Choroid plexus epithelial cell (primary cell): ENCODE results near the gene SMIM44.
"Not testable (repeated sequence)": the region's sequence is repeated elsewhere in the genome, so short reads cannot be mapped to it uniquely, and the experiment has no call there.

Source experiments
- DNase-seq: peaks from one replicate; pipeline ENCODE4 v3.0.0-alpha.2; 2010; ENCODE audit warnings: low read depth
- H3K4me3 ChIP-seq: 2 replicates; pipeline ENCODE4 v1.5.1; 2011; ENCODE audit warnings: low read depth, mild to moderate bottlenecking, control low read depth, low read length, moderate library complexity
- TF ChIP-seq, protein P1 (sequence below): conservative IDR thresholded peaks from 2 replicates; pipeline ENCODE4 v1.5.1; 2011; ENCODE audit warnings: low read depth, mild to moderate bottlenecking, control low read depth, inconsistent platforms, low read length, moderate library complexity

The SMIM44 gene

DNA sequence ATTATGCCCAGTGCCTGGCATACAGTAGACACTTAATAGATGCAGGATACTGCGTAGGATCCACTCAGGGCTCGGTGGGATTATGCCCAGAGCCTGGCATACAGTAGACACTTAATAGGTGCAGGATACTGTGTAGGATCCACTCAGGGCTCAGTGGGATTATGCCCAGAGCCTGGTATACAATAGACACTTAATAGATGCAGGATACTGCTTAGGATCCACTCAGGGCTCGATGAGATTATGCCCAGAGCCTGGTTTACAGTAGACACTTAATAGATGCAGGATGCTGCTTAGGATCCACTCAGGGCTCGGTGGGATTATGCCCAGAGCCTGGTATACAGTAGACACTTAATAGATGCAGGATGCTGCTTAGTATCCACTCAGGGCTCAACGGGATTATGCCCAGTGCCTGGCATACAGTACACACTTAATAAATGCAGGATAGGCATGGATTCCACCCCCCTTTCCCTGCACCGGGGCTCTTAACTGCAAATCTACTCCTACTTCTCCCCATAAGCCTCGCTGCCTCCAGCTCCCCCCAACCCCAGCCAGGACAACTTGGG, 27.8 kb downstream of the SMIM44 start:
- H3K4me3 ChIP-seq = no peak overlapping the region
- TF ChIP-seq, protein P1, sequence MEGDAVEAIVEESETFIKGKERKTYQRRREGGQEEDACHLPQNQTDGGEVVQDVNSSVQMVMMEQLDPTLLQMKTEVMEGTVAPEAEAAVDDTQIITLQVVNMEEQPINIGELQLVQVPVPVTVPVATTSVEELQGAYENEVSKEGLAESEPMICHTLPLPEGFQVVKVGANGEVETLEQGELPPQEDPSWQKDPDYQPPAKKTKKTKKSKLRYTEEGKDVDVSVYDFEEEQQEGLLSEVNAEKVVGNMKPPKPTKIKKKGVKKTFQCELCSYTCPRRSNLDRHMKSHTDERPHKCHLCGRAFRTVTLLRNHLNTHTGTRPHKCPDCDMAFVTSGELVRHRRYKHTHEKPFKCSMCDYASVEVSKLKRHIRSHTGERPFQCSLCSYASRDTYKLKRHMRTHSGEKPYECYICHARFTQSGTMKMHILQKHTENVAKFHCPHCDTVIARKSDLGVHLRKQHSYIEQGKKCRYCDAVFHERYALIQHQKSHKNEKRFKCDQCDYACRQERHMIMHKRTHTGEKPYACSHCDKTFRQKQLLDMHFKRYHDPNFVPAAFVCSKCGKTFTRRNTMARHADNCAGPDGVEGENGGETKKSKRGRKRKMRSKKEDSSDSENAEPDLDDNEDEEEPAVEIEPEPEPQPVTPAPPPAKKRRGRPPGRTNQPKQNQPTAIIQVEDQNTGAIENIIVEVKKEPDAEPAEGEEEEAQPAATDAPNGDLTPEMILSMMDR = no peak
- DNase-seq = no peak

DNA sequence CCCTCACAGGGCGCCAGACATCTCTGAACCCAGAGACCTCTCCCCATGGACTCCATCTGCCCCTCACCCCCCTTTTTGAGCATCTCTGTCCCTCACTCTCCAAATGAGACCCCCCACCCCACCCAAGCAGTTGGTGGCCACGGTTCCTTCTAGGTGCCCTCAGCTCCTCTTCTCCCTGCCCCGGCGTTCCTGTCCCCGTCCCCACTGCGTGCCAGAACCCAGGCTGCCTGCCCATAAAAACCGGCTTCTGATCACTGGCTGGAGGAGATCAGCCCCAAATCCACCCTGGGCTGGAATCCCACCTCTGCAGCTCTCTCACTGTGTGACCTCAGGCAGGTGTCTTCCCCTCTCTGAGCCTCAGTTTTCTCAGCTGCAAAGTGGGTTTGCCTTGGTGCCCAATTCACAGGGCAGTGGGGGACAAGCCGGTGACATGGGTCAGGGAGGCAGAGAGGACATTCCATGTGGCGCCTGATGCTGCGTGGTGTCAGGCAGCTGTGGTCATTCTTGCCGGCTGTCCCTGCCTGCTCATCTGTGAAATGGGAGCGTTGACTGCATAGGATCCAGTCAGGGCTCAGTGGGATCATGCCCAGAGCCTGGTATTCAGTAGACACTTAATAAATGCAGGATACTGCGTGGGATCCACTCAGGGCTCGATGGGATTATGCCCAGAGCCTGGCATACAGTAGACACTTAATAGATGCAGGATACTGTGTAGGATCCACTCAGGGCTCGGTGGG, 28.4 kb downstream of the SMIM44 start:
- DNase-seq = no peak
- no peak overlapping the region for H3K4me3 ChIP-seq

DNA sequence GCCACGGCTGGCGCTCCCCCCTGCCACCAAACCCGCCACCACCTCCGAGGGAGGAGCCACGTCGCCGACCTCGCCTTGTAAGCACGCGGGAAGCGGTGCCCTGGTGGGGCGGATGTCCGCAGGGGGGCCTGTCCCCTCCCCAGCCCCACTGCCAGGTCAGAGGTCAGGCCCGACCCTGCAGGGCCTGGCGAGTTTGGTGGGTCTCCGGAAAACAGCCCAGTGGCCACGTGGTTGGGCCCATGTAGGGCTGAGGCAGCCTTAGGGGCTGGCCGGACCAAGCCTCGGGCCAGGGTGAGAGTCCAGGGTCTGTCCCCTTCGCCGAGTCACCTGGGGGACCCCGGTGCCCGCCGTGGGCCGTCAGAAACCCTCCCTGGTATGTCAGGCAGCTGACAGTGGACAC, 29.4 kb downstream of the SMIM44 start:
- no peak for DNase-seq
- TF ChIP-seq, protein P1 = no peak
- H3K4me3 ChIP-seq = no peak overlapping the region

More for the DNA sequence above, 28.4 kb downstream of the SMIM44 start:
- TF ChIP-seq, protein P1 = no peak

DNA sequence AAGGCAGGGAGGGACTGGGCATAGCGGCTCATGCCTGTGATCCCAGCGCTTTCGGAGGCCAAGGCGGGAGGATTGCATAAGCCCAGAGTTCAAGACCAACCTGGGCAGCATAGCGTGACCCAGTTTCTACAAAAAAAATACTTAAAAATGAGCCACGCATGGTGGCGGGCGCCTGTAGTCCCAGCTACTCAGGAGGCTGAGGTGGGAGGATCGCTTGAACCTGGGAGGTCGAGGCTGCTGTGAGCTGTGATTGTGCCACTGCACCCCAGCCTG, 30.4 kb downstream of the SMIM44 start:
- not testable (repeated sequence) for H3K4me3 ChIP-seq, DNase-seq

DNA sequence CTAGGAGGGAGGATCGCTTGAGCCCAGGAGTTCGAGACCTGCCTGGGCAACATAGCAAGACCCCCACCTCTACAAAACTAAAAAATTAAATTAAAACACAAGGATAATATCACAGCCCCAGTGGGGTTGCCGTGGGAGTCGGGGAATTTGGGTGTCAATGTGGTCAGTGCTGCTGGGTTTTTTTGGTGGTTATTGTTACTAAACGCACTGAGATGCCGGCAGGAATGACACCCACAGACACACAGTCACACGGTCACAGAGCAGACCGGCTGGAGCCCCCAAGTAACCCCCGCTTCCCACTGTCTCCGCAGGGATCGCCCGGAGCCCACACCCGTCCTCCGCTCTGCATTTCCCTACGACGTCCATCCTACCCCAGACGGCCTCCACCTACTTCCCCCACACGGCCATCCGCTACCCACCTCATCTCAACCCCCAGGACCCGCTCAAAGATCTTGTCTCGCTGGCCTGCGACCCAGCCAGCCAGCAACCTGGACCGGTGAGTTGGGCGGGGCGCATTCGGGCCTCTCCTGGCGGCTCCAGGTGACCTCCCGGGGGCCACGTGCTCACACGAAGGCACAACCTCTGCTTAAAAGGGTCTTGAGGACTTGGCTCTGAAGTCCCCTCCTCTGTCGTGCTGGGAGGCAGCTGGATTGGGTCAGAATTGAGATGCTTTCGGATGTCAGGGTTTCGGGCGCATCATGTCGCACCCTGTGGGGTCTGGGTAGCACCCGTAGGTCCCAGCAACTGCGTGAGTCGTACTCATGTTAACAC, 30.9 kb downstream of the SMIM44 start:
- DNase-seq = no peak
- TF ChIP-seq, protein P1 = no peak
- H3K4me3 ChIP-seq = no peak overlapping the region

DNA sequence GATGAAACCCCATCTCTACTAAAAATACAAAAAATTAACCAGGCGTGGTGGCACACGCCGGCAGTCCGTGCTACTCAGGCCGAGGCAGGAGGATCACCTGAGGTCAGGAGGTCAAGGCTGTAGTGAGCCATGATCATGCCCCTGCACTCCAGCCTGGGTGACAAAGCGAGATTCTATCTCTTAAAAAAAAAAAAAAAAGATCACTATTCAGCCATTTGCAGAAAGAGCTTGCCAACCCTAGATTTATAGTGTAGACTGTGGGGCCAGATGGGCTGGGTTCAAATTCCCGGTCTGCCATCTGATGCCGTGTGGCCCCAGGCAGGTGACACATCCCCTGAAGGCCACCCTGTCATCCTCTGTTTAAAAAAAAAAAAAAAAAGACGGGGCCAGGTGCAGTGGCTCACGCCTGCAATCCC, 31.8 kb downstream of the SMIM44 start:
- H3K4me3 ChIP-seq = no peak overlapping the region
- no peak for DNase-seq
- TF ChIP-seq, protein P1 = no peak

DNA sequence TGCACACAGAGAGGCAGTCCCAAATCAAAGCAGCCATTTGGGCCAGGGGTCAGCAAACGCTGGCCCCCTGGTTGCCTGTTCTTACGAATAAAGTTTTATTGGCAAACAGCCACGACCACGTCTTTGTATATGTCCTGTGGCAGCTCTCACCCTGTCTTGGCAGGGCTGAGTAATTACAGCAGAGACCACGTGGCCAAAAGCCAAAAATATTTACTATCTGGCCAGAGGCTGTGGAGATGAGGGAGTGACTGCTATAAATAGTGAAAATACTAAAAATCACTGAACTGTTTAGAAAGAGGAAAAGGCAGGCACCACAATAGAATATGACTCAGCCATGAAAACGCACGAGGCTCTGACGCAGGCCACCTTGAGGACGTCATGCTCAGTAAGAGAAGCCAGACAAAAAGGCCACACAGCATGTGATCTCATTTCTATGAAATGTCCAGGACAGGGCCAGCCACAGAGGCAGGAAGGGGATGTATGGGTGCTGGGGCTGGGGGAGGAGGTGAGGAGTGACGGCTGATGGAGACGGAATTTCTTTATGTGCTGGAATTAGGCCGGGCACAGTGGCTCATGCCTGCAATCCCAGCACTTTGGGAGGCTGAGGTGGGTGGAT, 32.3 kb downstream of the SMIM44 start:
- peak; percentile 99 for DNase-seq
- TF ChIP-seq, protein P1 = no peak
- no peak overlapping the region for H3K4me3 ChIP-seq
